Smooth muscle cell (in vitro differentiated cells): ENCODE results near the gene TMEM150C. TPM values are rescaled to one million over a fixed set of nuclear protein-coding genes. Genes with fewer than 3 reads are reported as not detected.

Source experiments
- DNase-seq: peaks from one replicate; lab custom pipeline; 2025; ENCODE audit not compliant: unreplicated experiment; lab: John Stamatoyannopoulos, UW
- H2AFZ ChIP-seq: fragments of 200-600 bp; sonication (generic); 2 replicates; pipeline ENCODE4 v1.6.0; 2016; ENCODE audit warnings: antibody characterized with exemption, low read depth, mild to moderate bottlenecking
- H3F3A ChIP-seq: fragments of 200-600 bp; sonication (generic); 2 replicates; pipeline ENCODE4 v1.6.0; 2017; ENCODE audit warnings: antibody characterized with exemption, low read depth
- H3K27ac ChIP-seq: fragments of 200-600 bp; sonication (generic); 2 replicates; pipeline ENCODE4 v1.5.1; 2016; ENCODE audit warnings: low read depth, mild to moderate bottlenecking
- H3K27me3 ChIP-seq: fragments of 200-600 bp; sonication (generic); 2 replicates; pipeline ENCODE4 v1.6.1; 2016; ENCODE audit warnings: low read depth, mild to moderate bottlenecking
- H3K36me3 ChIP-seq: fragments of 200-600 bp; sonication (generic); 2 replicates; pipeline ENCODE4 v1.5.1; 2016; ENCODE audit warnings: low read depth
- H3K4me1 ChIP-seq: fragments of 200-600 bp; sonication (generic); 2 replicates; pipeline ENCODE4 v1.5.1; 2016; ENCODE audit warnings: low read depth
- H3K4me2 ChIP-seq: fragments of 200-600 bp; sonication (generic); 2 replicates; pipeline ENCODE4 v1.6.0; 2016; ENCODE audit warnings: mild to moderate bottlenecking
- H3K4me3 ChIP-seq: fragments of 200-600 bp; sonication (generic); 2 replicates; pipeline ENCODE4 v1.5.1; 2016; ENCODE audit warnings: mild to moderate bottlenecking
- H3K79me2 ChIP-seq: fragments of 200-600 bp; sonication (generic); 2 replicates; pipeline ENCODE4 v1.6.0; 2016; ENCODE audit warnings: low read depth, mild to moderate bottlenecking
- H3K9ac ChIP-seq: fragments of 200-600 bp; sonication (generic); 2 replicates; pipeline ENCODE4 v1.6.0; 2016; ENCODE audit warnings: low read depth
- H3K9me3 ChIP-seq: fragments of 200-600 bp; sonication (generic); replicated peaks from 2 replicates; pipeline ENCODE4 v1.5.1; 2016; ENCODE audit warnings: low read depth
- H4K20me1 ChIP-seq: fragments of 200-600 bp; sonication (generic); 2 replicates; pipeline ENCODE4 v1.6.0; 2016; ENCODE audit warnings: low read depth
- CTCF ChIP-seq: fragments of 200-600 bp; sonication (generic); IDR thresholded peaks from 2 replicates; pipeline ENCODE4 v1.5.1; 2017; ENCODE audit warnings: borderline replicate concordance, mild to moderate bottlenecking, antibody characterized with exemption; ENCODE audit not compliant: insufficient read depth, poor library complexity, severe bottlenecking
- WGBS: methylation state at CpG from one replicate; pipeline ENCODE4 v1.1.7; 2016; ENCODE audit warnings: low lambda C conversion rate; 5-methylcytosine and 5-hydroxymethylcytosine counted together
- polyA plus RNA-seq: library from polyadenylated mRNA; unstranded; fragments of >200 nt; fragmentation: Nextera tagmentation; extraction: Ambion mirVana; gene quantifications from 2 replicates; pipeline ENCODE4 v1.2.1, GENCODE V29; 2016
- total RNA-seq: library from RNA; depleted of rRNA; stranded (reverse); fragments of >200 nt; gene quantifications from 2 replicates; pipeline ENCODE4 v1.2.3, GENCODE V29; 2014

Gene TMEM150C
- total and polyA plus RNA-seq, 2 experiments from 2014 or later, result 0.55 to 8.0 TPM

GRCh38 chr4:82457266-82457665 is 104.5 kb downstream of the TMEM150C start:
- 97% methylated on average over 7 of the region's 7 CpGs for WGBS
- H3K9ac ChIP-seq, result no peak overlapping the region
- DNase-seq, result no peak
- H3K4me3 ChIP-seq, result no peak overlapping the region
- no peak overlapping the region for H2AFZ ChIP-seq
- H3K4me2 ChIP-seq, result no peak overlapping the region
- H3F3A ChIP-seq, result peaks cover 20% of the 10 kb centered on the region
- H3K27ac ChIP-seq, result no peak overlapping the region
- no peaks in the 10 kb centered on the region for H3K79me2 ChIP-seq
- H3K9me3 ChIP-seq, result no peaks in the 10 kb centered on the region
- no peaks in the 10 kb centered on the region for H3K4me1 ChIP-seq
- no peaks in the 10 kb centered on the region for H3K27me3 ChIP-seq
- TF ChIP-seq CTCF, result no peak
- peaks cover 16% of the 10 kb centered on the region for H3K36me3 ChIP-seq
- no peaks in the 10 kb centered on the region for H4K20me1 ChIP-seq

- Histone ChIP-seq H3K4me2 (no peak overlapping the region), H3K27me3 (no peaks in the 10 kb centered on the region), H3K4me1 (no peaks in the 10 kb centered on the region), H3K27ac (no peak overlapping the region), H2AFZ (no peak overlapping the region), H3K9me3 (no peaks in the 10 kb centered on the region), H3K79me2 (peaks cover 12% of the 10 kb centered on the region), H3K36me3 (peaks cover 13% of the 10 kb centered on the region), H3K9ac (no peak overlapping the region), H3F3A (no peaks in the 10 kb centered on the region), H4K20me1 (peaks cover 10% of the 10 kb centered on the region), H3K4me3 (no peak overlapping the region)
- TF ChIP-seq CTCF, result no peak
- no peak for DNase-seq
- WGBS, result 97% methylated on average over 7 of the region's 7 CpGs
Observed at GRCh38 chr4:82452026-82452425, 109.8 kb downstream of the TMEM150C start.

- H3K36me3 ChIP-seq, result peaks cover 10% of the 10 kb centered on the region
- H2AFZ ChIP-seq, result no peak overlapping the region
- no peaks in the 10 kb centered on the region for H3F3A ChIP-seq
- H4K20me1 ChIP-seq, result peaks cover 15% of the 10 kb centered on the region
- peak overlapping the region; percentile 4 for H3K27ac ChIP-seq
- no peaks in the 10 kb centered on the region for H3K9me3 ChIP-seq
- no peak overlapping the region for H3K4me2 ChIP-seq
- no peak for DNase-seq
- no peaks in the 10 kb centered on the region for H3K27me3 ChIP-seq
- WGBS, result 85% methylated on average over 13 of the region's 13 CpGs
- no peaks in the 10 kb centered on the region for H3K4me1 ChIP-seq
- H3K4me3 ChIP-seq, result no peak overlapping the region
- H3K9ac ChIP-seq, result no peak overlapping the region
- no peak for TF ChIP-seq CTCF
- H3K79me2 ChIP-seq, result peaks cover 17% of the 10 kb centered on the region
Observed at GRCh38 chr4:82450966-82451755, 110.6 kb downstream of the TMEM150C start.

- no peak for TF ChIP-seq CTCF
- no peaks in the 10 kb centered on the region for H3K9me3 ChIP-seq
- no peak overlapping the region for H3K4me2 ChIP-seq
- no peak for DNase-seq
- H3F3A ChIP-seq, result no peaks in the 10 kb centered on the region
- no peak overlapping the region for H3K27ac ChIP-seq
- no peaks in the 10 kb centered on the region for H3K4me1 ChIP-seq
- WGBS, result 100% methylated on average over 1 of the region's 1 CpG
- no peak overlapping the region for H2AFZ ChIP-seq
- H3K79me2 ChIP-seq, result peaks cover 49% of the 10 kb centered on the region
- H3K4me3 ChIP-seq, result no peak overlapping the region
- H4K20me1 ChIP-seq, result peaks cover 47% of the 10 kb centered on the region
- no peak overlapping the region for H3K9ac ChIP-seq
- peaks cover 10% of the 10 kb centered on the region for H3K36me3 ChIP-seq
- no peaks in the 10 kb centered on the region for H3K27me3 ChIP-seq
Observed at GRCh38 chr4:82447886-82448285, 113.9 kb downstream of the TMEM150C start.
